SK-N-SH treated with all-trans-retinoic acid at 6 μM for 48 hours (cell line): ENCODE data around the gene ARHGEF4.
"Not testable (repeated sequence)": the region's sequence is repeated elsewhere in the genome, so short reads cannot be mapped to it uniquely, and the experiment has no call there.

Experiments used
- ATAC-seq: fragments of 200-7000 bp; cut with Tn5 transposase; 3 replicates; pipeline ENCODE4 v1.9.1; 2020; ENCODE audit warnings: mild to moderate bottlenecking, moderate library complexity
- ARNTL ChIP-seq: fragments of 450-650 bp; formaldehyde crosslinking; IDR thresholded peaks from 2 replicates; pipeline ENCODE4 v1.5.0; 2020; ENCODE audit warnings: low read depth, mild to moderate bottlenecking, moderate library complexity, borderline replicate concordance
- BACH2 ChIP-seq: fragments of 250-450 bp; sonication (Bioruptor Pico); IDR thresholded peaks from 2 replicates; pipeline ENCODE4 v1.9.0; 2021; ENCODE audit warnings: mild to moderate bottlenecking, borderline replicate concordance
- CSDC2 ChIP-seq: fragments of 250-450 bp; sonication (Bioruptor Pico); IDR thresholded peaks from 2 replicates; pipeline ENCODE4 v1.5.0; 2020; ENCODE audit warnings: mild to moderate bottlenecking, moderate library complexity
- ESRRG ChIP-seq: fragments of 250-450 bp; sonication (Bioruptor Pico); IDR thresholded peaks from 2 replicates; pipeline ENCODE4 v1.6.1; 2021; ENCODE audit warnings: mild to moderate bottlenecking
- GLIS3 ChIP-seq: fragments of 250-450 bp; sonication (Bioruptor Pico); IDR thresholded peaks from 2 replicates; pipeline ENCODE4 v1.5.0; 2020; ENCODE audit warnings: mild to moderate bottlenecking, moderate library complexity
- ISL1 ChIP-seq: fragments of 250-450 bp; sonication (Bioruptor Pico); IDR thresholded peaks from 2 replicates; pipeline ENCODE4 v2.1.2; 2022; ENCODE audit warnings: mild to moderate bottlenecking, moderate library complexity
- OSR1 ChIP-seq: fragments of 250-450 bp; sonication (Bioruptor Pico); IDR thresholded peaks from 2 replicates; pipeline ENCODE4 v1.8.0; 2022; ENCODE audit warnings: moderate library complexity, mild to moderate bottlenecking, inconsistent platforms
- PPARA ChIP-seq: fragments of 250-450 bp; sonication (Bioruptor Pico); IDR thresholded peaks from 2 replicates; pipeline ENCODE4 v1.5.0; 2020; ENCODE audit warnings: mild to moderate bottlenecking, borderline replicate concordance
- SNAI2 ChIP-seq: fragments of 250-450 bp; sonication (Bioruptor Pico); IDR thresholded peaks from 2 replicates; pipeline ENCODE4 v1.5.0; 2020; ENCODE audit warnings: mild to moderate bottlenecking, moderate library complexity
- TCF4 ChIP-seq: fragments of 250-450 bp; sonication (Bioruptor Pico); IDR thresholded peaks from 2 replicates; pipeline ENCODE4 v1.8.0; 2021; ENCODE audit warnings: mild to moderate bottlenecking, moderate library complexity, borderline replicate concordance
- TOX ChIP-seq: fragments of 250-450 bp; sonication (Bioruptor Pico); IDR thresholded peaks from 2 replicates; pipeline ENCODE4 v1.8.0; 2021; ENCODE audit warnings: mild to moderate bottlenecking, moderate library complexity, borderline replicate concordance
- ZC3H10 ChIP-seq: fragments of 250-450 bp; sonication (Bioruptor Pico); IDR thresholded peaks from 2 replicates; pipeline ENCODE4 v1.5.1; 2021; ENCODE audit warnings: mild to moderate bottlenecking, moderate library complexity
- ZFP3 ChIP-seq: fragments of 250-450 bp; sonication (Bioruptor Pico); IDR thresholded peaks from 2 replicates; pipeline ENCODE4 v1.5.0; 2020; ENCODE audit warnings: mild to moderate bottlenecking, moderate library complexity
- ZFP30 ChIP-seq: fragments of 450-650 bp; formaldehyde crosslinking; IDR thresholded peaks from 2 replicates; pipeline ENCODE4 v1.5.0; 2022; ENCODE audit warnings: mild to moderate bottlenecking, moderate library complexity
- ZNF565 ChIP-seq: fragments of 450-650 bp; formaldehyde crosslinking; conservative IDR thresholded peaks from 2 replicates; pipeline ENCODE4 v1.5.0; 2020; ENCODE audit warnings: low read depth, mild to moderate bottlenecking, moderate library complexity
- ZNF70 ChIP-seq: fragments of 450-650 bp; formaldehyde crosslinking; IDR thresholded peaks from 2 replicates; pipeline ENCODE4 v1.5.0; 2020; ENCODE audit warnings: mild to moderate bottlenecking, moderate library complexity
- ZNF8 ChIP-seq: fragments of 450-650 bp; formaldehyde crosslinking; IDR thresholded peaks from 2 replicates; pipeline ENCODE4 v1.5.0; 2020; ENCODE audit warnings: mild to moderate bottlenecking, moderate library complexity
- TF ChIP-seq, protein P1 (sequence below): fragments of 250-450 bp; sonication (Bioruptor Pico); IDR thresholded peaks from 2 replicates; pipeline ENCODE4 v1.5.0; 2020; ENCODE audit warnings: mild to moderate bottlenecking, moderate library complexity
- TF ChIP-seq, protein P2 (sequence below): fragments of 250-450 bp; sonication (Bioruptor Pico); IDR thresholded peaks from 2 replicates; pipeline ENCODE4 v1.8.0; 2021; ENCODE audit warnings: low read depth, mild to moderate bottlenecking, moderate library complexity, borderline replicate concordance
- TF ChIP-seq, protein P3 (sequence below): fragments of 250-450 bp; sonication (Bioruptor Pico); IDR thresholded peaks from 2 replicates; pipeline ENCODE4 v1.5.1; 2020; ENCODE audit warnings: low read depth, mild to moderate bottlenecking, moderate library complexity
- TF ChIP-seq, protein P4 (sequence below): fragments of 250-450 bp; sonication (Bioruptor Pico); IDR thresholded peaks from 2 replicates; pipeline ENCODE4 v1.5.1; 2021; ENCODE audit warnings: mild to moderate bottlenecking, moderate library complexity
- TF ChIP-seq, protein P5 (sequence below): fragments of 250-450 bp; sonication (Bioruptor Pico); IDR thresholded peaks from 2 replicates; pipeline ENCODE4 v1.8.0; 2020; ENCODE audit warnings: mild to moderate bottlenecking, moderate library complexity, borderline replicate concordance

Gene ARHGEF4

DNA sequence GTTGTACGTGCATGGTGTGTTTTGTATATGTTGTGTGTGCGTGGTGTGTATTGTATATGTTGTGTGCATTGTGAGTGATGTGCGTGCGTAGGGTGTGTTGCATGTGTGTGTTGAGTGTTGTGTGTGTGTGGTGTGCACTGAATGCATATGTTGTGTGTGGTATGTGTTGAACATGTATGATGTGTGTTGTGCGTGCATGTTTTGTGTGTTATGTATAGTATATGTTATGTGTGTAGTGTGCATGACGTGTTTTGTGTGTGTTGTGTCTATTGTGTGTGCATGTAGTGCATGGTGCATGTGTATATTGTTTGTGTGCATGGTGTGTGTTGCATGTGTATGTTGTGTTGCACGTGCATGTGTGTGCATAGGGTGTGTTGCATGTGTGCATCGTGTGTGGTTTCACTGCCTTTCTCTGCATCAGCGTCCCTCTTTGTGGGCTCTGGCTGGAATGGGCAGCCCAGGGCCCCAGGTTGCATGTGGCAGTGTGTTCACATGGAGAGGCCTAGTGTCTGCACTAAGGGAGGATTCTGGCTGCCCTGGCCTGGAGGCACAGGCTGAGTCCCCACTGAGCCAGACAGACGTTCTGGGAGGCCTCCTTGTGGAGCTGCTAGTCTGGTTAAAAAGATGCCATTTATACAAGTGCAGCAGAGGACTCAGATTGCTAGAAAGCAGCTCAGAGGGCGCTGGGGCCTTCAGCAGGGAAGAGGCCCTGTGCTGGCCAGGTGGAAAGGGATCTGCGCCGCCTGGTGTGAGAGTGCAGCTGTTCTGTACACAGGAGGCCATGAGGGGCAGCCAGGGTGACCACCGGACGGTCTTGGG is 149.3 kb downstream of the ARHGEF4 start:
- no peak for ATAC-seq
- TF ChIP-seq ISL1, result no peak
- no peak for TF ChIP-seq PPARA (CRISPR knock-in tag)

DNA sequence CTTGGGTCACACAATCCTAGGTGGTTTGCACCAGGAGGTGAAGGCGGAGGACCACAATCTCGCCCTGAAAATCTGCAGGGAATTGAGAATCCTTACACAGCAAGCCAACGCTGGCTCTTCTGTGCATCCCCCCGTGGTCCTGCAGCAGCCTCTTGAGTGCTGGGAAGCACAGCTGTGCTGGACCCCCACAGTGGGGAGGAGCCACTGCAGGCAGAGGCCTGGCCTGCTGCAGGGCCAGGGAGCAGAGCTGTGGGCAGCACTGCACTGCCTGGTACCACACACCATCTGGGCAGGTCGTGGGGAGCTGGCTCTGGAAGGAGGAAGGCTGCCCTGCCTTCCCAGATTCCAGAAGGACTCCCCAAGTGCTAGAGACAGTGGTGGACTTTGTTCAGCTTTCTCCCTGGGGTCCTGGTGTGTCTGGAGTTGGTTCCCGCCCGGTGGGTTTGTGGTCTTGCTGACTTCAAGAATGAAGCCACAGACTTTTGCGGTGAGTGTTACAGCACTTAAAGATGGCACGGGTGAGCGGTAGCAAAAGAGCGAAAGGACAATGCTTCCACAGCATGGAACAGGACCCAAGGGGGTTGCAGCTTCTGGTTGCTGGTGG is 150.3 kb downstream of the ARHGEF4 start:
- TF ChIP-seq ARNTL (CRISPR knock-in tag), result no peak
- no peak for TF ChIP-seq CSDC2 (CRISPR knock-in tag)
- no peak for TF ChIP-seq GLIS3 (CRISPR knock-in tag)
- TF ChIP-seq PPARA (CRISPR knock-in tag), result no peak
- no peak for TF ChIP-seq ZFP3
- no peak for TF ChIP-seq BACH2 (CRISPR knock-in tag)
- no peak for TF ChIP-seq TOX
- TF ChIP-seq, protein P1, sequence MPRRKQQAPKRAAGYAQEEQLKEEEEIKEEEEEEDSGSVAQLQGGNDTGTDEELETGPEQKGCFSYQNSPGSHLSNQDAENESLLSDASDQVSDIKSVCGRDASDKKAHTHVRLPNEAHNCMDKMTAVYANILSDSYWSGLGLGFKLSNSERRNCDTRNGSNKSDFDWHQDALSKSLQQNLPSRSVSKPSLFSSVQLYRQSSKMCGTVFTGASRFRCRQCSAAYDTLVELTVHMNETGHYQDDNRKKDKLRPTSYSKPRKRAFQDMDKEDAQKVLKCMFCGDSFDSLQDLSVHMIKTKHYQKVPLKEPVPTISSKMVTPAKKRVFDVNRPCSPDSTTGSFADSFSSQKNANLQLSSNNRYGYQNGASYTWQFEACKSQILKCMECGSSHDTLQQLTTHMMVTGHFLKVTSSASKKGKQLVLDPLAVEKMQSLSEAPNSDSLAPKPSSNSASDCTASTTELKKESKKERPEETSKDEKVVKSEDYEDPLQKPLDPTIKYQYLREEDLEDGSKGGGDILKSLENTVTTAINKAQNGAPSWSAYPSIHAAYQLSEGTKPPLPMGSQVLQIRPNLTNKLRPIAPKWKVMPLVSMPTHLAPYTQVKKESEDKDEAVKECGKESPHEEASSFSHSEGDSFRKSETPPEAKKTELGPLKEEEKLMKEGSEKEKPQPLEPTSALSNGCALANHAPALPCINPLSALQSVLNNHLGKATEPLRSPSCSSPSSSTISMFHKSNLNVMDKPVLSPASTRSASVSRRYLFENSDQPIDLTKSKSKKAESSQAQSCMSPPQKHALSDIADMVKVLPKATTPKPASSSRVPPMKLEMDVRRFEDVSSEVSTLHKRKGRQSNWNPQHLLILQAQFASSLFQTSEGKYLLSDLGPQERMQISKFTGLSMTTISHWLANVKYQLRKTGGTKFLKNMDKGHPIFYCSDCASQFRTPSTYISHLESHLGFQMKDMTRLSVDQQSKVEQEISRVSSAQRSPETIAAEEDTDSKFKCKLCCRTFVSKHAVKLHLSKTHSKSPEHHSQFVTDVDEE (CRISPR knock-in tag), result no peak
- no peak for TF ChIP-seq TCF4 (CRISPR knock-in tag)
- TF ChIP-seq ZC3H10 (CRISPR knock-in tag), result no peak
- no peak for ATAC-seq

DNA sequence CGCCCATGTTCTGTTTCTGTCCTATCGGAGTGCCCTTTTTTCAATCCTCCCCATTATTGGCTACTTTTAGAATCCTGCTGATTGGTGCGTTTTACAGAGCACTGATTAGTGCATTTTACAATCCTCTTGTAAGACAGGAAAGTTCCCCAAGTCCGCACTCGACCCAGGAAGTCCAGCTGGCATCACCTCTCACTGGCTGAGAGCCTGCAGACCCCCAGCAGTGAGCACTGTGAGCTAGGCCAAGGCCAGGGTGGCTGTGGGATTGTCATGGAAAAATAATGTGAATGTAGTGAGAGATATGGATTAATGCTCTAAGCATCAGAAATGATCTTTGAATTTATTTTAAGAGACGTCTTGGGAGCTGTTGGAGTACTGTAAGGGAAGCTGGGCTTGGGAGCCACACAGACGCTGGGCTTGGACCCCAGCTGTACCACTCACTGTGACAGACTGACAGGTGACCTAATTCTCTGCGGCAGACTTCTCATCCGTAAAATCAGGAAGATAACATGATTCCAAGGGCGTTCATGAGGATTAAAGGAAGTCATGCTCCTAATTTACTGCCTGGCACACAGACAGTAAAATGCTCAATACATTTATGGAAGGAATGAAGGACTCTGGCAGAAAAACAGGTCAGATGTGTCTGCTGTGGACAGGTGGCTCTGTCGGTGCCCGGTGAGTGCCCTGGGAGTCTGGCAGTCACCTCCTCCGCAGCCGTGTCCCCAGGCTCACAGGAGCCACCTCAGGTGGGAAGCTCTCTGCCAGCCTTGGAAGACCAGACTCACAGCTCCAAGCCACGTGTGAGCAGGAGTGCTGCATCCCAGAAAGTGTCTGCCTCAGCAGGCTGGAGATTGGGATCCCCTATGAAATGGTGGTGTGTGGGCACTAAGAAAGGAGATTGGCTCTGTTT is 151.1 kb downstream of the ARHGEF4 start:
- no peak for TF ChIP-seq TCF4 (CRISPR knock-in tag)
- TF ChIP-seq, protein P2, sequence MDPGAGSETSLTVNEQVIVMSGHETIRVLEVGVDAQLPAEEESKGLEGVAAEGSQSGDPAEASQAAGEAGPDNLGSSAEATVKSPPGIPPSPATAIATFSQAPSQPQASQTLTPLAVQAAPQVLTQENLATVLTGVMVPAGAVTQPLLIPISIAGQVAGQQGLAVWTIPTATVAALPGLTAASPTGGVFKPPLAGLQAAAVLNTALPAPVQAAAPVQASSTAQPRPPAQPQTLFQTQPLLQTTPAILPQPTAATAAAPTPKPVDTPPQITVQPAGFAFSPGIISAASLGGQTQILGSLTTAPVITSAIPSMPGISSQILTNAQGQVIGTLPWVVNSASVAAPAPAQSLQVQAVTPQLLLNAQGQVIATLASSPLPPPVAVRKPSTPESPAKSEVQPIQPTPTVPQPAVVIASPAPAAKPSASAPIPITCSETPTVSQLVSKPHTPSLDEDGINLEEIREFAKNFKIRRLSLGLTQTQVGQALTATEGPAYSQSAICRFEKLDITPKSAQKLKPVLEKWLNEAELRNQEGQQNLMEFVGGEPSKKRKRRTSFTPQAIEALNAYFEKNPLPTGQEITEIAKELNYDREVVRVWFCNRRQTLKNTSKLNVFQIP (CRISPR knock-in tag), result no peak
- TF ChIP-seq ZFP3, result no peak
- TF ChIP-seq PPARA (CRISPR knock-in tag), result no peak
- TF ChIP-seq, protein P3, sequence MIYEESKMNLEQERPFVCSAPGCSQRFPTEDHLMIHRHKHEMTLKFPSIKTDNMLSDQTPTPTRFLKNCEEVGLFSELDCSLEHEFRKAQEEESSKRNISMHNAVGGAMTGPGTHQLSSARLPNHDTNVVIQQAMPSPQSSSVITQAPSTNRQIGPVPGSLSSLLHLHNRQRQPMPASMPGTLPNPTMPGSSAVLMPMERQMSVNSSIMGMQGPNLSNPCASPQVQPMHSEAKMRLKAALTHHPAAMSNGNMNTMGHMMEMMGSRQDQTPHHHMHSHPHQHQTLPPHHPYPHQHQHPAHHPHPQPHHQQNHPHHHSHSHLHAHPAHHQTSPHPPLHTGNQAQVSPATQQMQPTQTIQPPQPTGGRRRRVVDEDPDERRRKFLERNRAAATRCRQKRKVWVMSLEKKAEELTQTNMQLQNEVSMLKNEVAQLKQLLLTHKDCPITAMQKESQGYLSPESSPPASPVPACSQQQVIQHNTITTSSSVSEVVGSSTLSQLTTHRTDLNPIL (CRISPR knock-in tag), result no peak
- TF ChIP-seq ZNF70 (CRISPR knock-in tag), result no peak
- no peak for TF ChIP-seq ZNF565 (CRISPR knock-in tag)
- no peak for TF ChIP-seq ZNF8
- no peak for TF ChIP-seq ZFP30 (CRISPR knock-in tag)
- TF ChIP-seq, protein P4, sequence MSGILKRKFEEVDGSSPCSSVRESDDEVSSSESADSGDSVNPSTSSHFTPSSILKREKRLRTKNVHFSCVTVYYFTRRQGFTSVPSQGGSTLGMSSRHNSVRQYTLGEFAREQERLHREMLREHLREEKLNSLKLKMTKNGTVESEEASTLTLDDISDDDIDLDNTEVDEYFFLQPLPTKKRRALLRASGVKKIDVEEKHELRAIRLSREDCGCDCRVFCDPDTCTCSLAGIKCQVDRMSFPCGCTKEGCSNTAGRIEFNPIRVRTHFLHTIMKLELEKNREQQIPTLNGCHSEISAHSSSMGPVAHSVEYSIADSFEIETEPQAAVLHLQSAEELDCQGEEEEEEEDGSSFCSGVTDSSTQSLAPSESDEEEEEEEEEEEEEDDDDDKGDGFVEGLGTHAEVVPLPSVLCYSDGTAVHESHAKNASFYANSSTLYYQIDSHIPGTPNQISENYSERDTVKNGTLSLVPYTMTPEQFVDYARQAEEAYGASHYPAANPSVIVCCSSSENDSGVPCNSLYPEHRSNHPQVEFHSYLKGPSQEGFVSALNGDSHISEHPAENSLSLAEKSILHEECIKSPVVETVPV (CRISPR knock-in tag), result no peak
- no peak for TF ChIP-seq ARNTL (CRISPR knock-in tag)
- TF ChIP-seq, protein P5, sequence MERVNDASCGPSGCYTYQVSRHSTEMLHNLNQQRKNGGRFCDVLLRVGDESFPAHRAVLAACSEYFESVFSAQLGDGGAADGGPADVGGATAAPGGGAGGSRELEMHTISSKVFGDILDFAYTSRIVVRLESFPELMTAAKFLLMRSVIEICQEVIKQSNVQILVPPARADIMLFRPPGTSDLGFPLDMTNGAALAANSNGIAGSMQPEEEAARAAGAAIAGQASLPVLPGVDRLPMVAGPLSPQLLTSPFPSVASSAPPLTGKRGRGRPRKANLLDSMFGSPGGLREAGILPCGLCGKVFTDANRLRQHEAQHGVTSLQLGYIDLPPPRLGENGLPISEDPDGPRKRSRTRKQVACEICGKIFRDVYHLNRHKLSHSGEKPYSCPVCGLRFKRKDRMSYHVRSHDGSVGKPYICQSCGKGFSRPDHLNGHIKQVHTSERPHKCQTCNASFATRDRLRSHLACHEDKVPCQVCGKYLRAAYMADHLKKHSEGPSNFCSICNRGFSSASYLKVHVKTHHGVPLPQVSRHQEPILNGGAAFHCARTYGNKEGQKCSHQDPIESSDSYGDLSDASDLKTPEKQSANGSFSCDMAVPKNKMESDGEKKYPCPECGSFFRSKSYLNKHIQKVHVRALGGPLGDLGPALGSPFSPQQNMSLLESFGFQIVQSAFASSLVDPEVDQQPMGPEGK, result no peak
- no peak for TF ChIP-seq OSR1 (CRISPR knock-in tag)
- TF ChIP-seq TOX, result no peak
- TF ChIP-seq ESRRG (CRISPR knock-in tag), result no peak
- TF ChIP-seq ZC3H10 (CRISPR knock-in tag), result no peak
- TF ChIP-seq ISL1, result no peak
- no peak for TF ChIP-seq SNAI2
- TF ChIP-seq GLIS3 (CRISPR knock-in tag), result no peak
- ATAC-seq, result no peak

DNA sequence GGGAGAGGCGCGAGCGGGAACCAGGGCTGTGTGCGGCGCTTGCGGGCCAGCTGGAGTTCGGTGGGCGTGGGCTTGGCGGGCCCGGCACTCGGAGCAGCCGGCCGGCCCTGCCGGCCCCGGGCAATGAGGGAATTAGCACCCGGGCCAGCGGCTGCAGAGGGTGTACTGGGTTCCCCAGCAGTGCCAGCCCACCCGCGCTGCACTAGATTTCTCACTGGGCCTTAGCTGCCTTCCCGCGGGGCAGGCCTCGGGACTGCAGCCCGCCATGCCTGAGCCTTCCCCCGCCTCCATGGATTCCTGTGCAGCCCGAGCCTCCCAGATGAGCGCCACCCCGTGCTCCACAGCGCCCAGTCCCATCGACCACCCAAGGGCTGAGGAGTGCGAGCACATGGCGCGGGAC is 154.7 kb downstream of the ARHGEF4 start:
- not testable (repeated sequence) for ATAC-seq

DNA sequence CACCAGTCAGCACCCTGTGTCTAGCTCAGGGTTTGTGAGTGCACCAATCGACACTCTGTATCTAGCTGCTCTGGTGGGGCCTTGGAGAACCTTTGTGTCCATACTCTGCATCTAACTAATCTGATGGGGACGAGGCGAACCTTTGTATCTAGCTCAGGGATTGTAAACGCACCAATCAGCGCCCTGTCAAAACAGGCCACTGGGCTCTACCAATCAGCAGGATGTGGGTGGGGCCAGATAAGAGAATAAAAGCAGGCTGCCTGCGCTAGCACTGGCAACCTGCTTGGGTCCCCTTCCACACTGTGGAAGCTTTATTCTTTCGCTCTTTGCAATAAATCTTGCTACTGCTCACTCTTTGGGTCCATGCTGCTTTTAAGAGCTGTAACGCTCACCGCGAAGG is 155.3 kb downstream of the ARHGEF4 start:
- not testable (repeated sequence) for ATAC-seq
